Measurements from ENCODE around the gene ERC1.

ERC1 gene

DNA sequence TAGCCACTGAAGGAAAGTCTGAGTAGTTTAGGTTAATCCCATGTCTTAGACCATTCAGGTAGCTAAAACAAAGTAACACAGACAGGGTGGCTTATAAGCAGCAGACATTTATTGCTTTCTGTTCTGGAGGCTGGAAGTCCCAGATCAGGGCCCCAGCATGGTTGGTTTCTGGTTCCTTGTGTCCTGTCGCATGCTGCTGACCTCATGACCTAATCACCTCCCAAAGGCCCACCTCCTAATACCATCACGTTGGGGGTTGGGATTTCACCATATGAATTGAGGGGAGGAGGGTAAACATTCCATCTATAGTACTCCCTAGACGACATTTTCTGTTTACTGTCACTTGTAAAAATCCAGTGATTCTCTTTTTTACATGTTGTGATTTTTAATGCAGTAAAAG lies 454.8 kb downstream of the ERC1 start:
- no peak for TF ChIP-seq GATA3 (IDR thresholded peaks at IDR 0.05; ENCODE audit: low read depth, low read length)
- no peak for TF ChIP-seq GATA2 (IDR thresholded peaks at IDR 0.05; ENCODE audit: low read depth, low read length)

- TF ChIP-seq GATA3 (IDR thresholded peaks at IDR 0.05; ENCODE audit: low read depth, low read length) (no peak), GATA2 (IDR thresholded peaks at IDR 0.05; ENCODE audit: low read depth, low read length) (no peak)
Observed at GRCh38 chr12:1448336-1448735, 457.3 kb downstream of the ERC1 start.

GRCh38 chr12:1453810-1454209 lies 462.8 kb downstream of the ERC1 start:
- TF ChIP-seq GATA2 (IDR thresholded peaks at IDR 0.05; ENCODE audit: low read depth, low read length) (no peak), GATA3 (IDR thresholded peaks at IDR 0.05; ENCODE audit: low read depth, low read length) (no peak)

GRCh38 chr12:1456885-1457284 lies 465.9 kb downstream of the ERC1 start:
- TF ChIP-seq GATA2 (IDR thresholded peaks at IDR 0.05; ENCODE audit: low read depth, low read length) (no peak), GATA3 (IDR thresholded peaks at IDR 0.05; ENCODE audit: low read depth, low read length) (no peak)

DNA sequence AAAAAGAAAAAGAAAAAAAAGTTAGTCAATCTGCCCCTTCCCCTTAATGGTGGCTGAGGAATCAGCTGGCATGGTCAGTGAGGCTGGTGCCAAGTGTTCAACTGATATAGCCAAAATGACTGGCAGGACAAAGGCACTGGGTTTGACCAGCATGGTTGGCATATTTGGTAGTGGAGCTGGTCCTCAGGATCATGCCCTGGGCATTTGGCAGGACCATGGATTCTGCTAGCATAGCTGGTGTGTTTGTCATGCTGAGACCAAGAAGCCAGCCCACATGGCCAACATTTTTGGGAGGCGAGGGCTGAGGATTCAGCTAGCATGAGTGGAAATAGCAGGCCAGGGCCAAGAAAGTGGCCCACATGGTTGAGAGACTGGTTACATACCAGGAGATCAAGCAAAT lies 466.9 kb downstream of the ERC1 start:
- TF ChIP-seq GATA3 (IDR thresholded peaks at IDR 0.05; ENCODE audit: low read depth, low read length) = no peak

GRCh38 chr12:1459339-1459738 lies 468.3 kb downstream of the ERC1 start:
- TF ChIP-seq GATA2 (IDR thresholded peaks at IDR 0.05; ENCODE audit: low read depth, low read length) (no peak), GATA3 (IDR thresholded peaks at IDR 0.05; ENCODE audit: low read depth, low read length) (no peak)

- no peak for TF ChIP-seq GATA3 (IDR thresholded peaks at IDR 0.05; ENCODE audit: low read depth, low read length)
Observed at GRCh38 chr12:1463073-1463905, 472.3 kb downstream of the ERC1 start.

- TF ChIP-seq GATA2 (IDR thresholded peaks at IDR 0.05; ENCODE audit: low read depth, low read length) = no peak
Observed at GRCh38 chr12:1464925-1465324, 473.9 kb downstream of the ERC1 start.

DNA sequence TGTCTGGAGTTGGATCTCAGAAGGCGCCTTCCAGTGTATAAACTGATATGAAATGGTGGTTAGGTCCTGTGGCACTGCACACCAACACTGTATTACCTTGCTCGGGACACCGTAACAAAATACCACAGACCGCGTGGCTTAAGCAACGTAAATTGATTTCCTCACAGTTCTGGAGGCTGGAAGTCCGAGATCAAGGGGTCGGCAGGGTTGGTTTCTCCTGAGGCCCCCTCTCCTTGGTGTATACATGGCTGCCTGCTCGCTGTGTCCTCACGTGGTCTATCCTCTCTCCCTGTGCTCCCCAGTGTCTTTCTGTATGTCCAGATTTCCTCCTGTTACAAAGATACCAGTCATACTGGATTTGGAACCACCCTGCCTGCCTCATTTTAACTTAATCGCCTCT lies 475.0 kb downstream of the ERC1 start:
- TF ChIP-seq GATA2 (IDR thresholded peaks at IDR 0.05; ENCODE audit: low read depth, low read length) = no peak
- no peak for TF ChIP-seq GATA3 (IDR thresholded peaks at IDR 0.05; ENCODE audit: low read depth, low read length)

GRCh38 chr12:1466481-1467154 lies 475.6 kb downstream of the ERC1 start:
- TF ChIP-seq GATA2 (IDR thresholded peaks at IDR 0.05; ENCODE audit: low read depth, low read length) = no peak
- TF ChIP-seq GATA3 (IDR thresholded peaks at IDR 0.05; ENCODE audit: low read depth, low read length) = no peak

GRCh38 chr12:1467710-1468109 lies 476.7 kb downstream of the ERC1 start:
- no peak for TF ChIP-seq GATA2 (IDR thresholded peaks at IDR 0.05; ENCODE audit: low read depth, low read length)
- TF ChIP-seq GATA3 (IDR thresholded peaks at IDR 0.05; ENCODE audit: low read depth, low read length) = no peak

DNA sequence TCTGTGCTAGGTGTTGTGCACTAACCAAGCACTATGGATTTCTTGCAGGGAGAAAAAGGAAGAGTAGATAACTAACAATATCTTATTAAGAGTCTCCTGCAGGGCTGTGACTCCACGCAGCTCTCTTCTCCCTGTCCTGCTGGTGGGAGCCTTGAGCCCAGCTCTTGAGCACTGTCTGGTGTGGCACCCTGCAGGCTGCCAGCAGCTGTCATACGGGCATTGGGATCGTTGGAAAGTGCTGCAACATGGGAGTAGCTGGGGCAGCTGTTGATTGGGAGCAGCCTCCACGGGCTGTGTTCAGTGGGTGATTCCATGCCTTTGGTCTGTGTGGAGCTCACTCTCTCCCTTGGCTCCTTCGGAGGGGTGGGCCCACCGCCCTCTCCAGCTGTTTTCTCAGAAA lies 478.0 kb downstream of the ERC1 start:
- TF ChIP-seq GATA3 (IDR thresholded peaks at IDR 0.05; ENCODE audit: low read depth, low read length) (no peak), GATA2 (IDR thresholded peaks at IDR 0.05; ENCODE audit: low read depth, low read length) (no peak)

DNA sequence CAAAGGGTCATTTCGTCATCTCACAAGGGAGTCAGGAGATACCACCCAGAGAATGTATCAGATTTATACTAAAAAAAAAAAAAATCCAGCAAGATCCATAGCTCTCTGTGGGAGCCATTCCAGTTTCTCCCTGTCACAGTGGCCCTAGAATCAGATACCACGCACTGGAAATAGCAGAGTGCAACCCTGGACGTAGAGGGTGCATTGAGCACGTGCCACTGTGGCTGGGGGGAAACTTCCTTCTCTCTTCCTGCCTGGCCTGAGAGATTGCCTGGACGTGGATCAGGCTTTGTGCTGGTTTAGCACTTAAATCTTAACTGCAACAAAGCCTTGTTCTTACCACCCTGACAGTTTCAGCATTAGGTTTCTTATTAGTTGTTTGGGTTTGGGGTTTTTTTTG lies 479.0 kb downstream of the ERC1 start:
- TF ChIP-seq GATA3 (IDR thresholded peaks at IDR 0.05; ENCODE audit: low read depth, low read length) (no peak), GATA2 (IDR thresholded peaks at IDR 0.05; ENCODE audit: low read depth, low read length) (no peak)

- no peak for TF ChIP-seq GATA3 (IDR thresholded peaks at IDR 0.05; ENCODE audit: low read depth, low read length)
- no peak for TF ChIP-seq GATA2 (IDR thresholded peaks at IDR 0.05; ENCODE audit: low read depth, low read length)
Observed at GRCh38 chr12:1471224-1471623, 480.2 kb downstream of the ERC1 start.

DNA sequence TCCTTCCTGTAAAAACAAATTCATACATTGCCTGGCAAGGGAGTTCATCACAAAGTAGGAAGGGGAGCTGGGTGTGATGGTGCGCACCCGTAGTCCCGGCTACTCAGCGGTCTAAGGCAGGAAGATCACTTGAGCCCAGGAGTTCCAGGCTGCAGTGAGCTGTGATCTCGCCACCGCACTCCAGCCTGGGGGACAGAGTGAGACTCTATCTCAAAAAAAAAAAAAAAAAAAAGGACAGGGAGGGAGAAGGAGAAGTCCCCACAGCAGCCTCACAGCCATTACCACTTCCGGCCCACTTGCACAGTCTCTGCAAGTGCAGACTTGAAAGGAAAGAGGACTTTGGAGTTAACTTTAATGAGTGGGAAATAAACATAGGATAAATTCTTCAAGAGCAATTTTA lies 482.4 kb downstream of the ERC1 start:
- TF ChIP-seq GATA3 (IDR thresholded peaks at IDR 0.05; ENCODE audit: low read depth, low read length) = no peak
- no peak for TF ChIP-seq GATA2 (IDR thresholded peaks at IDR 0.05; ENCODE audit: low read depth, low read length)
